ENCODE data around the gene UBTF. TPM values are rescaled to one million over a fixed set of nuclear protein-coding genes. Genes with fewer than 3 reads are reported as not detected.

UBTF gene
- total RNA-seq, 3 donors from 2014 or later (not counting 1 experiment from before 2014, with no cell fraction given): 132 to 169 (median 168) TPM

- ATAC-seq (no peak), DNase-seq (peak in 1 of 2 donors; percentile 3)
- Histone ChIP-seq H3K4me3 (ENCODE audit: low read length) (no peak overlapping the region), H3K9me3 (ENCODE audit: control insufficient read depth, insufficient read depth, low read length) (no peaks in the 10 kb centered on the region), H3K27ac (ENCODE audit: low read length) (no peak overlapping the region), H3K27me3 (ENCODE audit: control insufficient read depth, insufficient read depth, low read length) (no peaks in the 10 kb centered on the region), H3K4me1 (ENCODE audit: control insufficient read depth, insufficient read depth, low read length) (peaks cover 18% of the 10 kb centered on the region), H3K36me3 (ENCODE audit: control insufficient read depth, insufficient read depth, low read length) (no peaks in the 10 kb centered on the region)
- no peaks in the 10 kb centered on the region for H3K27me3 Mint-ChIP-seq (ENCODE audit: low read depth in 2 of 2)
- 99% methylated on average over 7 of the region's 7 CpGs for WGBS (ENCODE audit: insufficient coverage)
- H3K36me3 Mint-ChIP-seq: no peaks in the 10 kb centered on the region
- no peaks in the 10 kb centered on the region for H3K9me3 Mint-ChIP-seq
- H3K27ac Mint-ChIP-seq: no peak overlapping the region
- H3K4me1 Mint-ChIP-seq: peaks cover 19 to 25% of the 10 kb centered on the region in 2 donors
- TF ChIP-seq CTCF (IDR thresholded peaks at IDR 0.05): no peak
- peak overlapping the region; percentile 49 for H3K4me3 Mint-ChIP-seq
- intact Hi-C loops (cut with micrococcal nuclease): no loop called here
Observed at GRCh38 chr17:44223541-44224071, 4.1 kb upstream of the UBTF start.

DNA sequence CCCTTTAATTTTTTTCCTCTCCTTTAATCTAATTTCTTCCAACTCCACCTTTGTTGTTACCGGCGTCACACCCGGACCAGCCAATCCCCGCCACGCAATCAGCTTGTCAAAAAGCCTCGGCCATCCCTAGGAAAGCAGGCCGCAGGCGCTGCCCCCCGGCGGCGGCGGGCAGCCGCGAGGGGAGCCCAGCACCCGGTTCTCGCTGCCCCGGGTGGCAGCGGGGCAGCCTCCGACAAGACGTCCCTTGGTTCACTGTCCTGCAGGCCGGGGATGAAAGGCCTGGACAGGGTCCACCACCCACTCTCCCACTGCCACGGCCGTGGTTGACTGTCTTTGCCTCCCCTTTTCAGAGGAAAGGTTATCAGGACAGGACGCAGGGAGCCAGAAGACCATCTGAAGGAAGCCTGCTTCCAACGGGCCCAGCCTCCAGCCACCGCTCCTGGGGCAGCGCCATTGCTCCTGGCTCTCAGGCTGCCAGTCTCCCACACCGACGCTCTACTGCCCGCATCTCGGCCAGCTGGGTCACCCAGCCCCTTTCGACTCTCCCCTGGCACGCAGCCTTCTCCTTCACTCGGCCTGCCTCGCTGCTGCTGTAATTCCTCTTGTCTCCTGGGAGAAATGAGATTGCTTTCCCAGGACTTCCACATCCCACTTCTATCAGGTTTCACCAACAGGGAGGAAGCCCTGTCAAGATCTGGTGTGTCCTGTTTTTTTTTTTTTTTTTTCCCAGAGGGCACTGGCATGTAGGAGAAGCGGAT, 2.8 kb upstream of the UBTF start:
- no peak for TF ChIP-seq CTCF (IDR thresholded peaks at IDR 0.05)
- Mint-ChIP-seq H3K27ac (peak overlapping the region; percentile 93 to 98), H3K36me3 (no peaks in the 10 kb centered on the region), H3K9me3 (no peaks in the 10 kb centered on the region), H3K27me3 (ENCODE audit: low read depth in 2 of 2) (no peaks in the 10 kb centered on the region), H3K4me3 (peak overlapping the region; percentile 99), H3K4me1 (peaks cover 23 to 34% of the 10 kb centered on the region in 2 donors)
- ATAC-seq: no peak
- Histone ChIP-seq H3K27me3 (ENCODE audit: control insufficient read depth, insufficient read depth, low read length) (no peaks in the 10 kb centered on the region), H3K9me3 (ENCODE audit: control insufficient read depth, insufficient read depth, low read length) (no peaks in the 10 kb centered on the region), H3K36me3 (ENCODE audit: control insufficient read depth, insufficient read depth, low read length) (no peaks in the 10 kb centered on the region), H3K27ac (ENCODE audit: low read length) (peak overlapping the region; percentile 81), H3K4me1 (ENCODE audit: control insufficient read depth, insufficient read depth, low read length) (peaks cover 28% of the 10 kb centered on the region), H3K4me3 (ENCODE audit: low read length) (peak overlapping the region; percentile 60)
- intact Hi-C loops (cut with micrococcal nuclease): no loop called here
- peak; percentile 41 to 68 for DNase-seq
- WGBS (ENCODE audit: insufficient coverage): 14% methylated on average over 36 of the region's 36 CpGs

DNA sequence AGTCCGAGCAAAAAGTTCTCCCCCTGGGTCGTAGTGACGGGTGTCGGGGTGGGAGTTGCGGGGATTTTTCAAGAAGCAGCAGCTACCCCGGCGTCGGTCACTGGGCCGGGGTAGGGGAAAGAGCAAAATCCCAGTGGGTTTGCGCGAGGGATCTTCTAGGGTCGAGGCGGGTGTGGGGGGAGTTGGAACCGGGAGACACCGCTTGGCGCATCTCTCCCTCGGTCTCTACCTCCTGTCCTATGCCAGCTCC, 2.3 kb upstream of the UBTF start:
- H3K4me1 Mint-ChIP-seq: peaks cover 27 to 38% of the 10 kb centered on the region in 2 donors
- H3K4me1 ChIP-seq (ENCODE audit: control insufficient read depth, insufficient read depth, low read length): peaks cover 33% of the 10 kb centered on the region
- H3K4me3 ChIP-seq (ENCODE audit: low read length): peak overlapping the region; percentile 60
- peaks cover 3% of the 10 kb centered on the region for H3K36me3 ChIP-seq (ENCODE audit: control insufficient read depth, insufficient read depth, low read length)
- intact Hi-C loops (cut with micrococcal nuclease): no loop called here
- H3K4me3 Mint-ChIP-seq: peak overlapping the region; percentile 99
- H3K27ac Mint-ChIP-seq: peak overlapping the region; percentile 93 to 98
- H3K27me3 Mint-ChIP-seq (ENCODE audit: low read depth in 2 of 2): no peaks in the 10 kb centered on the region
- H3K36me3 Mint-ChIP-seq: no peaks in the 10 kb centered on the region
- H3K9me3 Mint-ChIP-seq: no peaks in the 10 kb centered on the region
- H3K9me3 ChIP-seq (ENCODE audit: control insufficient read depth, insufficient read depth, low read length): no peaks in the 10 kb centered on the region
- peak in 1 of 2 donors; percentile 34 for DNase-seq
- WGBS (ENCODE audit: insufficient coverage): 0% methylated on average over 16 of the region's 17 CpGs
- peak overlapping the region; percentile 81 for H3K27ac ChIP-seq (ENCODE audit: low read length)
- H3K27me3 ChIP-seq (ENCODE audit: control insufficient read depth, insufficient read depth, low read length): no peaks in the 10 kb centered on the region
- no peak for ATAC-seq
- no peak for TF ChIP-seq CTCF (IDR thresholded peaks at IDR 0.05)

Measured in natural killer cell (primary cell).